NCI-H82 treated with DMSO at 0.1 percent for 48 hours (cell line): Measurements from ENCODE around the gene BEGAIN.

Experiments used
- DNase-seq: peaks from one replicate; lab custom pipeline; 2025; ENCODE audit not compliant: unreplicated experiment; lab: John Stamatoyannopoulos, UW

BEGAIN gene

GRCh38 chr14:100587086-100587762 is at the start of gene BEGAIN:
Gene BEGAIN (minus strand): TSS chr14:100587417. CDS start chr14:100587290, 127 bp downstream.
- no peak for DNase-seq

GRCh38 chr14:100636559-100636958 is 49.3 kb upstream of the BEGAIN start:
- no peak for DNase-seq

- no peak for DNase-seq
Observed at GRCh38 chr14:100634026-100634425, 46.8 kb upstream of the BEGAIN start.

- DNase-seq = no peak
Observed at GRCh38 chr14:100633406-100633805, 46.2 kb upstream of the BEGAIN start.

GRCh38 chr14:100629696-100630095 is 42.5 kb upstream of the BEGAIN start:
- no peak for DNase-seq

GRCh38 chr14:100629098-100629497 is 41.9 kb upstream of the BEGAIN start:
- DNase-seq = no peak

- no peak for DNase-seq
Observed at GRCh38 chr14:100628225-100628624, 41.0 kb upstream of the BEGAIN start.

GRCh38 chr14:100626614-100627013 is 39.4 kb upstream of the BEGAIN start:
- DNase-seq = no peak

GRCh38 chr14:100623961-100624360 is 36.7 kb upstream of the BEGAIN start:
- no peak for DNase-seq

- DNase-seq = no peak
Observed at GRCh38 chr14:100623557-100623956, 36.3 kb upstream of the BEGAIN start.

- no peak for DNase-seq
Observed at GRCh38 chr14:100622708-100623485, 35.7 kb upstream of the BEGAIN start.

GRCh38 chr14:100622224-100622623 is 35.0 kb upstream of the BEGAIN start:
- DNase-seq = no peak

- no peak for DNase-seq
Observed at GRCh38 chr14:100621806-100622205, 34.6 kb upstream of the BEGAIN start.

GRCh38 chr14:100620255-100621100 is 33.3 kb upstream of the BEGAIN start:
- no peak for DNase-seq

- no peak for DNase-seq
Observed at GRCh38 chr14:100619396-100620254, 32.4 kb upstream of the BEGAIN start.

- no peak for DNase-seq
Observed at GRCh38 chr14:100618763-100619320, 31.6 kb upstream of the BEGAIN start.

GRCh38 chr14:100618318-100618693 is 31.1 kb upstream of the BEGAIN start:
- DNase-seq = no peak

- no peak for DNase-seq
Observed at GRCh38 chr14:100617410-100618317, 30.4 kb upstream of the BEGAIN start.

- no peak for DNase-seq
Observed at GRCh38 chr14:100616854-100617409, 29.7 kb upstream of the BEGAIN start.
